Measurements from ENCODE around the gene RPP14.

The RPP14 gene

DNA sequence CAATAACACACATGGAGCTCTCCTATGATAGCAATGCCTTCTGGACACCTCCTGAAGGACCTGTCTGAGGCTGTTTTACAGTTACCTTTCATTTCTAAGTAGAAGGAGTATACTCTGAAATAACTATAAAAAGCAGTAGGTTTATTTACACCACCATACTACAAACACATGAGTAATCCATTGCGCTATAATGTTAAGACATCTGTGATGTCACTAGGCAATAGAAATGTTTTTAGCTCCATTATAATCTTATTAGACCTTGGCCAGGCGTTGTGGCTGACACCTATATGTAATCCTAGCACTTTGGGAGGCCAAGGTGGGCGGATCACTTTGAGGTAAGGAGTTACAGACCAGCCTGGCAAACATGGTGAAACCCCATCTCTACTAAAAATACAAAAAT lies 51.4 kb downstream of the RPP14 start:
- TF ChIP-seq POLR2A (IDR thresholded peaks at IDR 0.05; ENCODE audit: extremely low read depth, insufficient read length) (no peak), MYC (IDR thresholded peaks at IDR 0.05; ENCODE audit: low read depth, low read length) (no peak)
- TF ChIP-seq, protein P1, sequence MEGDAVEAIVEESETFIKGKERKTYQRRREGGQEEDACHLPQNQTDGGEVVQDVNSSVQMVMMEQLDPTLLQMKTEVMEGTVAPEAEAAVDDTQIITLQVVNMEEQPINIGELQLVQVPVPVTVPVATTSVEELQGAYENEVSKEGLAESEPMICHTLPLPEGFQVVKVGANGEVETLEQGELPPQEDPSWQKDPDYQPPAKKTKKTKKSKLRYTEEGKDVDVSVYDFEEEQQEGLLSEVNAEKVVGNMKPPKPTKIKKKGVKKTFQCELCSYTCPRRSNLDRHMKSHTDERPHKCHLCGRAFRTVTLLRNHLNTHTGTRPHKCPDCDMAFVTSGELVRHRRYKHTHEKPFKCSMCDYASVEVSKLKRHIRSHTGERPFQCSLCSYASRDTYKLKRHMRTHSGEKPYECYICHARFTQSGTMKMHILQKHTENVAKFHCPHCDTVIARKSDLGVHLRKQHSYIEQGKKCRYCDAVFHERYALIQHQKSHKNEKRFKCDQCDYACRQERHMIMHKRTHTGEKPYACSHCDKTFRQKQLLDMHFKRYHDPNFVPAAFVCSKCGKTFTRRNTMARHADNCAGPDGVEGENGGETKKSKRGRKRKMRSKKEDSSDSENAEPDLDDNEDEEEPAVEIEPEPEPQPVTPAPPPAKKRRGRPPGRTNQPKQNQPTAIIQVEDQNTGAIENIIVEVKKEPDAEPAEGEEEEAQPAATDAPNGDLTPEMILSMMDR (IDR thresholded peaks at IDR 0.05; ENCODE audit: low read depth, low read length): no peak
- no peak for DNase-seq (ENCODE audit: low read depth)
- H3K4me3 ChIP-seq (ENCODE audit: low read depth, low read length): no peak overlapping the region

DNA sequence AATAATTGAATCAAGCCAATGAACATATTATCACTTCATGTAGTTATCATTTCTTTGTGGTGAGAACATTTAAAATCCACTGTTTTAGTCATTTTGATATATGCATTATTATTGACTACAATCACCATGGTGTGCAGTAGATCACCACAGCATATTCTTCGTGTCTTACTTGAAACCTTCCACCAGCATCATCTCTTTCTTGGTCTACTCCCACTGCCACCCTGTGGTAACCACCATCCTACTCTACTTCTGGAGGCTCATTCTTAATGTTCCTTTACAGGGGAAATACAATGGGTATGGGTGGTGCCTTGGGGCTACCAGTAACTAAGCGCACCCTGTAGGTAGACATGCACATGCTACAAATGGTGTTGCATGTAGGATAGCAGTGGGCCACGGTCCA lies 52.0 kb downstream of the RPP14 start:
- no peak for TF ChIP-seq MYC (IDR thresholded peaks at IDR 0.05; ENCODE audit: low read depth, low read length)
- TF ChIP-seq, protein P2, sequence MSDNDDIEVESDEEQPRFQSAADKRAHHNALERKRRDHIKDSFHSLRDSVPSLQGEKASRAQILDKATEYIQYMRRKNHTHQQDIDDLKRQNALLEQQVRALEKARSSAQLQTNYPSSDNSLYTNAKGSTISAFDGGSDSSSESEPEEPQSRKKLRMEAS (IDR thresholded peaks at IDR 0.05; ENCODE audit: low read depth, low read length): no peak
- no peak for TF ChIP-seq POLR2A (IDR thresholded peaks at IDR 0.05; ENCODE audit: extremely low read depth, insufficient read length)
- TF ChIP-seq, protein P1 (IDR thresholded peaks at IDR 0.05; ENCODE audit: low read depth, low read length): no peak
- H3K4me3 ChIP-seq (ENCODE audit: low read depth, low read length): no peak overlapping the region
- no peak for DNase-seq (ENCODE audit: low read depth)

DNA sequence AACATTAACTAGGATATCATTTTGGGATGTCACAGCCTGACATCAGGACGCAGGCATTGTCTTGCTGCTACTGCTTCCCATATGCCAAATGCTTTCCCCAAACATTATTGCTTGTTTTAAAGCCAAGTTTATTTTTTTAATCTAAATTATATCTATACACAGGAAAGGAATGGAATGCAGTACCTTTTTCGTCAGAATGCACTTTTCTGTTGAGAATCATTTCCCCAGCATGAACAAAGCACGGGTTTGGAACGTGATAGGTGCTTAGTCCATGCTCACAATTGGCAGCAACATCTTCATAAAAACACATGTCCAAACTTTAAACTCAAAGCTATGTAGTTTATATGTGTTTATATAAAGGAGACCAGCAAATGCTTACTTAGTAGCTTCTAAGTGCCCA lies 52.8 kb downstream of the RPP14 start:
- H3K4me3 ChIP-seq (ENCODE audit: low read depth, low read length): no peak overlapping the region
- no peak for TF ChIP-seq MYC (IDR thresholded peaks at IDR 0.05; ENCODE audit: low read depth, low read length)
- no peak for TF ChIP-seq POLR2A (IDR thresholded peaks at IDR 0.05; ENCODE audit: extremely low read depth, insufficient read length)
- TF ChIP-seq, protein P1 (IDR thresholded peaks at IDR 0.05; ENCODE audit: low read depth, low read length): no peak
- TF ChIP-seq, protein P2 (IDR thresholded peaks at IDR 0.05; ENCODE audit: low read depth, low read length): no peak
- DNase-seq (ENCODE audit: low read depth): no peak

DNA sequence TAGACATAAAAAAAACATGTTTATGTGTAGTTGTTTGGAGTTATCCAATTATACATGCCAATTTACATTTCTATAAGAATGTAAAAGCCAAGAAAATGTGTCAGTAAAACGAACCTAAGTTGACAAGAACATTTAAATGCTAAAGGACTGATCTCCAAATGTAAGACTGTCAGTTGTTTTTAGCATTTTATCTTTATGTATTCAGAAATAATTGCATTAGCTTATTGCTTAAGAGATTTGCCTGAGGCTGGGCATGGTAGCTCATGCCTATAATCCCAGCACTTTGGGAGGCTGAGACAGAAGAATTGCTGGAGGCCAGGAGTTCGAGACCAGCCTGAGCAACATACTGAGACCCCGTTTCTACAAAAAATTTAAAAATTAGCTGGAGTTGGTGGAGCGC lies 53.6 kb downstream of the RPP14 start:
- no peak overlapping the region for H3K4me3 ChIP-seq (ENCODE audit: low read depth, low read length)
- TF ChIP-seq, protein P1 (IDR thresholded peaks at IDR 0.05; ENCODE audit: low read depth, low read length): no peak
- TF ChIP-seq, protein P2 (IDR thresholded peaks at IDR 0.05; ENCODE audit: low read depth, low read length): no peak
- TF ChIP-seq POLR2A (IDR thresholded peaks at IDR 0.05; ENCODE audit: extremely low read depth, insufficient read length) (no peak), MYC (IDR thresholded peaks at IDR 0.05; ENCODE audit: low read depth, low read length) (no peak)
- DNase-seq (ENCODE audit: low read depth): no peak

DNA sequence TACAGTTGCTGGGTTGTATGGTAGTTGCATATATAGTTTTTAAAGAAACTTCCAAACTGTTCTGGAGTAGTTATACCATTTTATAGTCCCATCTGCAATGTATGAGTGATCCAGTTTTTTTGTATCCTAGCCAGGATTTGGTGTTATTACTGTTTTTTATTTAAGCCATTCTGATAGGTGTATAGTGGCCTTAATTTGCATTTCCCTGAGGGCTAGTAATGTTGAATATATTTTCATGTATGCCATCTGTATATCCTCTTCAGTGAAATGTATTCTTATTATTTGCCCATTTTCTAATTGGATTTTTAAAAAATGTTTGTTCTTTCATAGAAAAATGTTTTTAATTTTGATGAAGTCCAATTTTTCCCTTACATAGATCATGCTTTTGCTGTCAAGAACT lies 55.8 kb downstream of the RPP14 start:
- TF ChIP-seq, protein P2 (IDR thresholded peaks at IDR 0.05; ENCODE audit: low read depth, low read length): no peak
- TF ChIP-seq POLR2A (IDR thresholded peaks at IDR 0.05; ENCODE audit: extremely low read depth, insufficient read length) (no peak), MYC (IDR thresholded peaks at IDR 0.05; ENCODE audit: low read depth, low read length) (no peak)
- TF ChIP-seq, protein P1 (IDR thresholded peaks at IDR 0.05; ENCODE audit: low read depth, low read length): no peak
- no peak overlapping the region for H3K4me3 ChIP-seq (ENCODE audit: low read depth, low read length)
- DNase-seq (ENCODE audit: low read depth): no peak

DNA sequence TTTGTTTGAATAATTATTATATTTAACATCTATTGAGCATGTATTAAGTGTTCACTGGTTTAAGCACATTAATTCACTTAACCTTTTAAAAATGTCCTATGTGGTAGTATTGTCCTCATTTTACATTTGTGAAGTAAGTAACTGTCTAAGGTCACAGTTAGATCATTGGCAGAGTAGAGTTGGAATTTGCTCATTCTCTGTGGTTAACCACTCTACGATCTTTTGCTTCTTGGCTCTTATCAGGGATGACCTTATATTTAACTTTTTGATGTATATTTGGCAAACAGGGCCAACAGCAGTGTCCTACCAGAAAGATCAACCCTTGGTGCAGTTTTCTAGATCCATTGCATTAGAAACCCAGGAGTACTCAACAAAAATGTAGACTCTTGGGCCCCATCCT lies 60.7 kb downstream of the RPP14 start:
- TF ChIP-seq MYC (IDR thresholded peaks at IDR 0.05; ENCODE audit: low read depth, low read length): no peak
- TF ChIP-seq, protein P1 (IDR thresholded peaks at IDR 0.05; ENCODE audit: low read depth, low read length): no peak
- TF ChIP-seq, protein P2 (IDR thresholded peaks at IDR 0.05; ENCODE audit: low read depth, low read length): no peak
- no peak for TF ChIP-seq POLR2A (IDR thresholded peaks at IDR 0.05; ENCODE audit: extremely low read depth, insufficient read length)
- no peak overlapping the region for H3K4me3 ChIP-seq (ENCODE audit: low read depth, low read length)
- DNase-seq (ENCODE audit: low read depth): no peak

Measured in NB4 (cell line).